ENCODE results near the gene ADGRF1. TPM values are rescaled to one million over a fixed set of nuclear protein-coding genes. Genes with fewer than 3 reads are reported as not detected.

The ADGRF1 gene
- total RNA-seq, 1 donor from 2014 or later: 12.9 TPM

- intact Hi-C loops (cut with DNase I): no loop called here
- TF ChIP-seq CTCF (IDR thresholded peaks at IDR 0.05): no peak
- ATAC-seq: peak; percentile 72
- H3K4me1 ChIP-seq: peaks cover 24% of the 10 kb centered on the region
- DNase-seq: no peak
- H3K27me3 ChIP-seq: no peaks in the 10 kb centered on the region
- H3K9me3 ChIP-seq: no peaks in the 10 kb centered on the region
- H3K36me3 ChIP-seq: no peaks in the 10 kb centered on the region
- H3K27ac ChIP-seq: no peak overlapping the region
- H3K4me3 ChIP-seq: no peak overlapping the region
Observed at GRCh38 chr6:47034926-47035325, 7.2 kb downstream of the ADGRF1 start.

DNA sequence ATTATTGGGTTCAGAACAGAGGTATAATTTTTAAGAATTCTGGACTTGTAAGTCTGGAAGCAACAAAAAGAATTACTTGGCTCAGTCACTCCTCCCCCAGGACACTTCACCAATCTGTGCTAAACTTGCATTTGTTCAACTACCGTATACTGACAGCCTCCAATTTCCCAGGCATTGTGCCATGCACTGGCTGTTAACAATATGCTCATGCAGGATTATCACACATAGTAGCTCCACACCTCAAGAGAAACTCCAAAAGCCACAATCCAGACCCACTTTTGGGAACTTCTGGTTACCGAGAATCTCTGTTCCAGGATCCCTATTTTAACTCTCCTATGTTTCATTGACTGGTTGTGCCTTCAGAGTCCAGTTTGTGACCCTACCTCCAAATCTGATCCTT, 7.7 kb downstream of the ADGRF1 start:
- DNase-seq (no peak), ATAC-seq (no peak)
- intact Hi-C loops (cut with DNase I): no loop called here
- Histone ChIP-seq H3K9me3 (no peaks in the 10 kb centered on the region), H3K36me3 (no peaks in the 10 kb centered on the region), H3K4me3 (no peak overlapping the region), H3K27ac (no peak overlapping the region), H3K4me1 (peaks cover 24% of the 10 kb centered on the region), H3K27me3 (no peaks in the 10 kb centered on the region)
- TF ChIP-seq CTCF (IDR thresholded peaks at IDR 0.05): no peak

DNA sequence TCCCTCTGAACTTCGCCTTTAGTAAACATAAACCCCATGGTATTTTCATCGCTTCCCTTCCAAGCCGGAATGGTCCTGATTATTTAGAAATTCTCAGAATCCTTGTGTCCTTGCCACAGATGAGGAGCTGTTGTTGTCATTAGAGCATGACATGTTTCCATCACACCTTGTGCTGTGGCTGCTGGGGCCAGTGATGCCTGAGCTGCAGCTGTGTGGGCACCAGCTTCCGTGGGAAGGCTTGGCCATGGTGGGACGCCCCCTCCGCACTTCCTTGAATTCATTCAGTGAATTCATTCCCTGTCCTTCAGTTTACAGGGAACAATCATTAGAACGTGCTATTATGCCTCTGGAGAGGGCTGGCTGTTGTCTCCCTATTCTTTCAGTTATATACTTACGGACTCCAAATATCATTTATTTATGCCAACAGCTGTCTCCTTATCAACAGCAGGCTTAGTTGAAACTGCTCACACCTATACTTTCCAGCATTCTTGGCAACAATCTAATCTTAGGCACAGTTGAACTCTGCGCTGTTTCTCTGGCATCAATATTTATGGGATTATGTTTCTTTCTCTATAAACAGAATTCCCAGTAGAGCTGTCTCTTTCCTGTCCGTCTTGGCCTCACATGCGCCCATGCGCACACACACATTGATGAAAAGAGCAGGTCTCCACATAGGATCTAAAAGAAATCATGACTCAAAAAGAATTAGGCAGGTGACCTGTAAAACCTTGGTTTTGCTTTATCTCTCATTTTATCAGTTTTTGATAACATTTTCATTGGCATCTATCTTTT, 9.0 kb downstream of the ADGRF1 start:
- Histone ChIP-seq H3K27ac (no peak overlapping the region), H3K4me1 (peaks cover 24% of the 10 kb centered on the region), H3K36me3 (no peaks in the 10 kb centered on the region), H3K27me3 (no peaks in the 10 kb centered on the region), H3K4me3 (no peak overlapping the region), H3K9me3 (no peaks in the 10 kb centered on the region)
- no peak for DNase-seq
- intact Hi-C loops (cut with DNase I): no loop called here
- no peak for ATAC-seq
- no peak for TF ChIP-seq CTCF (IDR thresholded peaks at IDR 0.05)

GRCh38 chr6:47031656-47032055, 10.5 kb downstream of the ADGRF1 start:
- H3K9me3 ChIP-seq: no peaks in the 10 kb centered on the region
- H3K4me3 ChIP-seq: no peak overlapping the region
- no peaks in the 10 kb centered on the region for H3K27me3 ChIP-seq
- peaks cover 24% of the 10 kb centered on the region for H3K4me1 ChIP-seq
- no peak for ATAC-seq
- H3K27ac ChIP-seq: no peak overlapping the region
- no peak for TF ChIP-seq CTCF (IDR thresholded peaks at IDR 0.05)
- no peak for DNase-seq
- intact Hi-C loops (cut with DNase I): no loop called here
- H3K36me3 ChIP-seq: no peaks in the 10 kb centered on the region

GRCh38 chr6:47029865-47030561, 12.1 kb downstream of the ADGRF1 start:
- ATAC-seq (peak; percentile 85), DNase-seq (no peak)
- intact Hi-C loops (cut with DNase I): no loop called here
- Histone ChIP-seq H3K4me1 (peaks cover 18% of the 10 kb centered on the region), H3K36me3 (no peaks in the 10 kb centered on the region), H3K9me3 (no peaks in the 10 kb centered on the region), H3K27me3 (no peaks in the 10 kb centered on the region), H3K27ac (no peak overlapping the region), H3K4me3 (no peak overlapping the region)
- TF ChIP-seq CTCF (IDR thresholded peaks at IDR 0.05): no peak
